WTC11 (cell line): ENCODE measurements around the gene LRTM2. TPM values are rescaled to one million over a fixed set of nuclear protein-coding genes. Genes with fewer than 3 reads are reported as not detected.

Source experiments
- ATAC-seq: fragments of 200-7000 bp; cut with Tn5 transposase; 2 replicates; pipeline ENCODE4 v1.10.0; 2021; ENCODE audit warnings: mild to moderate bottlenecking, moderate library complexity
- CTCF ChIA-PET: fragments of 300-600 bp; sonication (Branson Sonifier 250); formaldehyde crosslinking; loops from one replicate; lab custom pipeline; 2021; ENCODE audit warnings: antibody characterized with exemption; lab: Charles Lee
- POLR2A ChIA-PET: fragments of 350-600 bp; sonication (Branson Sonifier 250); formaldehyde crosslinking; loops from one replicate; lab custom pipeline; 2021; ENCODE audit warnings: antibody characterized with exemption; lab: Charles Lee
- DNase-seq: peaks from one replicate; pipeline ENCODE4 v3.0.0; 2021; ENCODE audit warnings: low spot score
- H3K27ac Mint-ChIP-seq: 2 replicates; pipeline ENCODE4 v1.8.0; 2021; ENCODE audit warnings: mixed read lengths
- H3K27me3 Mint-ChIP-seq: 2 replicates; pipeline ENCODE4 v1.8.0; 2021; ENCODE audit warnings: low read depth, mild to moderate bottlenecking, moderate library complexity, mixed read lengths
- H3K36me3 Mint-ChIP-seq: 2 replicates; pipeline ENCODE4 v1.8.0; 2021; ENCODE audit warnings: mixed read lengths
- H3K4me1 Mint-ChIP-seq: 2 replicates; pipeline ENCODE4 v1.8.0; 2022; ENCODE audit warnings: mixed read lengths
- H3K4me3 Mint-ChIP-seq: 2 replicates; pipeline ENCODE4 v1.8.0; 2021; ENCODE audit warnings: mild to moderate bottlenecking, moderate library complexity, mixed read lengths
- H3K9me3 Mint-ChIP-seq: 2 replicates; pipeline ENCODE4 v1.8.0; 2021; ENCODE audit warnings: mixed read lengths
- ARID4B ChIP-seq: sonication (generic); formaldehyde crosslinking; IDR thresholded peaks from 2 replicates; pipeline ENCODE4 v1.8.0; 2023; ENCODE audit warnings: missing genetic modification reagents, mild to moderate bottlenecking, borderline replicate concordance
- CDX4 ChIP-seq: fragments of 250-450 bp; sonication (Bioruptor Pico); IDR thresholded peaks from 2 replicates; pipeline ENCODE4 v1.9.0; 2021; ENCODE audit warnings: moderate library complexity, mild to moderate bottlenecking, inconsistent platforms, borderline replicate concordance
- ETV6 ChIP-seq: sonication (generic); formaldehyde crosslinking; IDR thresholded peaks from 2 replicates; pipeline ENCODE4 v1.8.1; 2022; ENCODE audit warnings: mild to moderate bottlenecking, missing genetic modification reagents
- NFYB ChIP-seq: sonication (generic); formaldehyde crosslinking; conservative IDR thresholded peaks from 2 replicates; pipeline ENCODE4 v1.8.0; 2022; ENCODE audit warnings: low read depth, missing genetic modification reagents
- RELA ChIP-seq: sonication (generic); formaldehyde crosslinking; IDR thresholded peaks from 2 replicates; pipeline ENCODE4 v1.8.1; 2022; ENCODE audit warnings: missing genetic modification reagents, mild to moderate bottlenecking, borderline replicate concordance
- RORB ChIP-seq: fragments of 250-450 bp; sonication (Bioruptor Pico); IDR thresholded peaks from 2 replicates; pipeline ENCODE4 v1.9.0; 2021; ENCODE audit warnings: mild to moderate bottlenecking
- TCF7 ChIP-seq: sonication (generic); formaldehyde crosslinking; IDR thresholded peaks from 2 replicates; pipeline ENCODE4 v1.8.0; 2022; ENCODE audit warnings: mild to moderate bottlenecking, low read depth, missing genetic modification reagents, moderate library complexity
- ZNF416 ChIP-seq: fragments of 250-450 bp; sonication (Bioruptor Pico); IDR thresholded peaks from 2 replicates; pipeline ENCODE4 v1.9.0; 2021; ENCODE audit warnings: mild to moderate bottlenecking, inconsistent platforms
- ZNF425 ChIP-seq: fragments of 250-450 bp; sonication (Bioruptor Pico); conservative IDR thresholded peaks from 2 replicates; pipeline ENCODE4 v1.9.0; 2021; ENCODE audit warnings: mild to moderate bottlenecking
- ZNF671 ChIP-seq: fragments of 250-450 bp; sonication (Bioruptor Pico); IDR thresholded peaks from 2 replicates; pipeline ENCODE4 v1.8.0; 2021; ENCODE audit warnings: mild to moderate bottlenecking
- total RNA-seq: library from RNA; stranded (reverse); gene quantifications from 3 replicates; pipeline ENCODE4 v1.2.3, GENCODE V29; 2021

LRTM2 gene
- total RNA-seq, 1 experiment from 2014 or later = 0.66 TPM

DNA sequence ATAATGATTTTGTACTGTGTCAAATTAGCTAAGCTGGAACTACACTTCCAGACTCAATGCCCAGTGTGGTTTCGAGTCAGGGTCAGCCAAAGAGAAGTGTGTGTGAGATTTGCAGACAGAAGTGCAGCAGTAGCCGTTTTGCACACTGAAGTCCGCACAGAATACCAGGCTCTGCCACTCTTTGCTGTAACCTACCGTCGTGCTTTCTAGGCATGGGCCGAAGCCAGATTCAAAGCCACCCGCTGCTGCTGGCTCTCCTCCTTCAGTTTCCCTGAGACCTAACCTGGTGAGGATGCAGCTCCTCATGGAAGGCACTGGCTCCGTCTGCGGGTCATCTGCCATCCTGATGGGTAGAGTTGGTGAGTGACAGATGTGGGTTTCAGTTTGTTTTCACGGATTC is 48.8 kb downstream of the LRTM2 start:
- Mint-ChIP-seq H3K36me3 (no peaks in the 10 kb centered on the region), H3K27me3 (no peaks in the 10 kb centered on the region; the same call in none of the 2 replicates), H3K27ac (no peak overlapping the region), H3K4me3 (no peak overlapping the region)
- CTCF ChIA-PET = interaction anchor here (1.4 kb wide), 1 partner anchor 71 kb away, joined by 4 read pairs; no protein-coding TSS in a partner anchor
- DNase-seq = no peak
- no peak for ATAC-seq
- POLR2A ChIA-PET = no interaction called here
- TF ChIP-seq NFYB (CRISPR knock-in tag) (no peak), ETV6 (CRISPR knock-in tag) (no peak), CDX4 (CRISPR knock-in tag) (no peak), RORB (CRISPR knock-in tag) (no peak), ZNF671 (CRISPR knock-in tag) (no peak)
- TF ChIP-seq, all 79 proteins: peak for 0
- Mint-ChIP-seq H3K4me1 (peaks cover 2% of the 10 kb centered on the region; the same call in 1 of the 2 replicates), H3K9me3 (peaks cover 32% of the 10 kb centered on the region)

DNA sequence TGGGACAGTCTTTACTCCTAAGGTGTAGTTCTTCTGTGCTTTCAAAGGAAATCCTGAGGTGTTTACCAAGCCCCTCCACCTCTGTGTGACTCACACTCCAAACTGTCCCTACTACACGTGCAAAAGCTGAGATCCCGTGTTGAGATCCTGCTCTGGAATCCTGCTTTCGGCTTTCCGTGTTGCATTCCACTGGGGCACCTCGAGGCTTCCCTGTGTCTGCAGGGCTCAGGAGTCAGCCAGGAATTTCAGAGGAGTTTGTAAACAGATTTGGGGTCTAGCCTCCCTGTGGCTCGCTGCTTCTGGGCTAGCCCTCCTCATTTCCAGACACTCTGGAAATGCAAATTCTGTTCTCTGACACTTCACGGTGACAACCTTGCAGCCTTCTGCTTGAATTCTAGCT is 49.7 kb downstream of the LRTM2 start:
- peak; percentile 18; the same call in 1 of the 2 replicates for ATAC-seq
- H3K27me3 Mint-ChIP-seq = no peaks in the 10 kb centered on the region; the same call in none of the 2 replicates
- DNase-seq = no peak
- peaks cover 2% of the 10 kb centered on the region; the same call in 1 of the 2 replicates for H3K4me1 Mint-ChIP-seq
- peaks cover 32% of the 10 kb centered on the region for H3K9me3 Mint-ChIP-seq
- H3K4me3 Mint-ChIP-seq = no peak overlapping the region
- ChIA-PET POLR2A (no interaction called here), CTCF (interaction anchor here (1.4 kb wide), 1 partner anchor 70 kb away, joined by 4 read pairs; no protein-coding TSS in a partner anchor)
- no peak overlapping the region for H3K27ac Mint-ChIP-seq
- no peaks in the 10 kb centered on the region for H3K36me3 Mint-ChIP-seq
- TF ChIP-seq TCF7 (CRISPR knock-in tag) (no peak), ZNF416 (CRISPR knock-in tag) (no peak)
- TF ChIP-seq, all 79 proteins: peak for 0

- no peaks in the 10 kb centered on the region for H3K36me3 Mint-ChIP-seq
- ChIA-PET CTCF (no interaction called here), POLR2A (no interaction called here)
- no peak overlapping the region for H3K4me3 Mint-ChIP-seq
- H3K27me3 Mint-ChIP-seq = no peaks in the 10 kb centered on the region; the same call in none of the 2 replicates
- TF ChIP-seq ARID4B (CRISPR knock-in tag) = no peak
- no peak for TF ChIP-seq ZNF425 (CRISPR knock-in tag)
- no peak for TF ChIP-seq RELA (CRISPR knock-in tag)
- no peaks in the 10 kb centered on the region for H3K4me1 Mint-ChIP-seq
- peaks cover 32% of the 10 kb centered on the region for H3K9me3 Mint-ChIP-seq
- DNase-seq (no peak), ATAC-seq (no peak)
- H3K27ac Mint-ChIP-seq = no peak overlapping the region; the same call in 1 of the 2 replicates
These were observed 50.9 kb downstream of the LRTM2 start for GRCh38 chr12:1870998-1871917.
